ENCODE results near the gene COL18A1.

COL18A1 gene

DNA sequence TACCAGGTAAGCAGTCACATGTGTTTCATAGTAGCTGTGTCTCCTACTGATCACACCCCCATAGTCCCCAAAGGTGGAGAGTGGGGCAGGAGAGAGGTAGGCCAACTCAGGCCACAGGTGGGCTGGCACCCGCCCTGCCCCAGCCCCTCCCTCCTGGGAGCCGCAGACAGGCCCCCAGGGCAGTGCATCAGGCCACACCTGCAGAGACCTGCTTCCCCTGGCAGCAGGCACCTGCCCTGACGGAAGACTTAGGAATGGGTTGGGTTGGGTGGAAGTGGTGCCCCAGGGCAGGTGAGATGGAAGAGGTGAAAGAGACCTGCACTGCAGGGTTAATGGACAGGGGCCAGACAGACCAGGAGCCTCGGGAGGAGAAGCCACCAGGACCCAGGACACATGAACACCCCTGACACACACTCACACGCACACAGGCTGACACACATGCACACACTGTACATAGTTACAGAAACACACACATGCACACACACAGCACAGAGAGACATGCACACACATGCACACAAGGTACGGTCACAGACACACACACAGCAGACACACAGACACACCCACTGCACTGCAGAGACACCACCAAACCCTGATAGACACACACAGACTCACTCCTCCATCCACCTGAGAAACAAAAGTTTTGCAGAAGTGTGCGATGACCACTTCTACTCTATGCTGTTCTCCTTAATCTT lies 1.7 kb upstream of the COL18A1 start:
- DNase-seq = no peak

- DNase-seq = no peak
These were observed 888 bp upstream of the COL18A1 start for GRCh38 chr21:45403825-45404729.

- no peak for DNase-seq
These were observed 380 bp downstream of the COL18A1 start for GRCh38 chr21:45405271-45405818.

DNA sequence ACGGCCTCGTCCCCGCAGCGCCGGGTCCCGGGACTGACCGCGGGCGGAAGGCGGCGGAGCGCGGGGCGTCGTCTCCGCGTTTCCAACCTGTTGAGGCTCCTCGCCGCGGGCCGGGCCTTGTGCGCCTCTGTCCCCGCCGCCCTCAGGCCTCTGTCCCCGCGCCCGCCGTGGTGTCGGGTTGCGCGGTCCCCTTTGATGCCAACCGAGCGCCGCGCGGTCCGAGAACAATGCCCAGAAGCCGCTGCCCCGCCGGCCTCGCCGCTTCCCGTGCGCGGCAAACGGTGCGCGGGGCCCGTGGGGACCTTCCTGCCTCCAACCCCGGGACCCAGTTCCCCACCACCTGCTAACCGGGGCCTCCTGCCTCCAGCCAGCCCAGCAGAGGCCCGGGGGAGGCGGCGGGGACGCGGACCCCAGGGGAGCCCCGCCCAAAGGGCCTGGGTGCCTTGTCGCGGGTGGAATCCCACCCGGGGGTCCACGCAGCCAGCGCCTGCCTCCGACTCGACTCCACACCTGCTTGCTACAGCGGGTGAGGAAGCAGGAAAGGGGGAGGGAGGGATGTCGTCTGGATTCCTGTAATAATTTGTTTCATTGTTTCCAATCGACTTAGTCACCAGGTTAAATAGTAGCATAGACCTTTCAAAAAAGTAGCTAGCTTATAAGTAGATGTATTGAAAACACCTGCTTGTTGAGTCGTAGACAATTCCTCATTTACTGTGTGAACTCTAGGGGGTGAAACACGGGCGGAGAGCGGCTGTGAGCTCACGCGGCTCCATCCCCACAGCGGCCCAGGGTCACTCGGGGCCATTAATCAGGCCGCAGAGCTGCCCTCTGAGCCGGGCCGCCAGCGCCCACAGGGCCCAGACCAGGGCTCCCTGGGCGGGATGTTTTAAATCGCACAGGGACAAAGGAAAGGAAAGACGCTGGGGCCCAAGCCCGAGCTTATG lies 1.1 kb downstream of the COL18A1 start:
- no peak for DNase-seq

DNA sequence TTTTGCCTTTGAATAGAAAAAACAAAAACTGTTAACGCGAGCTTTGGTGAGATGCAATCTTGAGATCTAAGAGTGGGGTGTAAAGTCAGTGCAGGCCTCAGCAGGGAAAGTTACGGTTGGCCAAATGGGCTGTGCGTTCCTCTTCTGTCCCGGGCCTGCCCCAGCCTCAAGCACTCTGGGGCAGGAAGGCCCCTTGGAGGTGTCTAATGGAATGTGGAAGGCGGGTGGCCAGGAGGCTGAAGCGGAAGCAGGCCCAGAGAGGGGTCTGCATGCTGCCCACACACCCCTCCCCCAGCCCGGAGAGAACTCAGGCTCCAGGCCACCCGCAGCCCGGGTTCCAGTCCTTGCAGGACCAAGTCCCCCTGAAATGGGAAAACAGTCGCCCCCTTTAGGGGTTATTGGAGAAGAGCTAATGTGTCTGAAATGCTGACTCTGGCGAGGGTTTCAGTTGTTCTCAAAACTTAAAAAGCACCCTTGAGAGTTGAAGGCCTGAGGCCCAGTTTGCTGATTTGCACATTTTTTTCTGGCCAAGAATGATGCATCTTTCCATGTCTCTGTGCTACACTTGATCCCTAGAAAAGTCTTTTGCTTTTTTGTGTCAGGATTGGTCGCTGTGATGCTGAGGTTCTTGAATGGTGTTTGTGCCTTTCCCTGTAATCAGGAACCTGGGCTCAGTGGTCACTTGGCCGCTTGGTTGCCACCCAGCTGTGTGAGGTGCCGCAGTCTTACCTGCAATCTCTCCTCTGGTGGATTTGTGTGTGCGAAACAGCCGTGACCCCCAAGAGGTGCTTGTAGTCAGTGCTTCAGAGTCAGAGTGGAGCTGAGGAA lies 2.0 kb downstream of the COL18A1 start:
- no peak for DNase-seq

- no peak for DNase-seq
These were observed 2.8 kb downstream of the COL18A1 start for GRCh38 chr21:45407629-45408247.

GRCh38 chr21:45408271-45408791 lies 3.4 kb downstream of the COL18A1 start:
- DNase-seq = no peak

- DNase-seq = no peak
These were observed 3.9 kb downstream of the COL18A1 start for GRCh38 chr21:45408801-45409261.

DNA sequence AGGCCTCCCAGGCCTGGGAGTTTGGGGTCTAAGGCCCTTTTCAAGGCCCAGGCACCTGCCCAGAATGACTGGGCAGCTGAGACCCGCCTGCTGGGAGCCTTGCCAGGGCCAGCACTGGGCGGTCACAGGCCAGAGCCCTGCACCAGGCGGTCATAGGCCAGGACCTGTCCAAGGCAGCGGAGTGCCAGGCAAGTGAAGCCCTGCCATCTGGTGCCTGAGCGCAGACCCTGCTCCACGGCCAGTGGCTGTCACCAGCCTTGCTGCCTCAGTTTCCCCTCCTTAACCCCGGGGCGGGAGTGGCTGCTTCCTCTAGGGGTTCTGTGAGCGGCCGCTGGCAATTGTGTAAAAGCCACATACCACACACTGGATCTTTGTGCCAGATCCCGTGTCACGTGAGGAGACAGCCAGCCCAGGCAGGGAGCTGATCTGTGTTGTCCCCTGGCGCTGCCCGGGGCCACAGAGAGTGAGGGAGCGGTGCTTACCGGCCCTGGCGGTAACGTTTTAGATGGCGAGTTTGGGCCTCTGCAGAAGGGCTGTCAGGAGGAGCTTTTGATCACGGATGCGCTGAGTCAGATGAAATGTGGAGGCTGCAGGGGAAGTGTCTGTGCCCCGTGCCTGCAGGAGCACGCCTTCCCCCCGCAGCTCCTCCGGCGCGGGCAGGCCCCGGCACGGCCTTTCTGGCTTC lies 4.6 kb downstream of the COL18A1 start:
- DNase-seq = no peak

- DNase-seq = no peak
These were observed 5.3 kb downstream of the COL18A1 start for GRCh38 chr21:45410151-45410864.

DNA sequence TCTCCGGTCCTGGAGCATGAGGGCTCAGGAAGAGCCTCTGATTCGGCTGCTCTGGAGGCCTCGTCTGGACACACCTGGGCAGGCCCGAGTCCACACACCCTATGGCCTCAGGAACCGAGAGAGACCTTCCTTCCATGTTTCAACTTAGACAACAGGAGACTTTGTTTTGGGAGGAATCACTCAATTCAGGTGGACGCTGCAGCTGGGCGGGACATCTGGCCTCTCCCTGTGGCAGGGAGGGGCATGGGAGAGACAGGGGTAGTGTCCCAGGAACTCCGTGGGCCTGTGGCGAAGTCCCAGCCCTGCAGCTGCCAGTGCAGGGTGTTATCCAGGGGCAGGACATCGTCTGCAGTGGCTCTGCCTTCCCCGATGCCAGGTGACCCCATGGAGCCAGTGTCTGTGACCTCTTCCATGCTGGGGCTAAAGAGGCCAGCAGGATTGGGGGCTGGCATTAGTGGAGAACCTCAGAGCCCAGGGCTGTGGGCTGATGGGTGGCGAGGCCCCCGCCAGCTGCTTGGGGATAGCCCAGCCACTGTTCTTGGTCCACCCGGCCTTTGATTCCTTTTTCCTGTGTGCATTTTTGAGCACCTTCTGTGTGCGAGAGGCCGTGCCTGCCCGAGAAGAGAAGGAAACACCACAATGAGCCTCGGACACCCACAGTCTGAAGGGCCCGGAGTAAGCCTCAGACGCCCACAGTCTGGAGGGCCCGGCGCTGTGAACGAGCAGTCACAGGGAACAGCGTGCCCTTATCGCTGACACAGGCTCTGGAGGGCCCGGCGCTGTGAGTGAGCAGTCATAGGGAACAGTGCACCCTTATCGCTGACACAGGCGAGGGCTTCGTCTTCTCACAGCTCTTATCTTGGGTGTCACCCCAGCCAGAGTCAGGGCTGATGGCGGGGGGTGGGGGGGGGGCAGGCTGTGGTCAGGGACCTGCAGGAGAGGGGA lies 6.2 kb downstream of the COL18A1 start:
- no peak for DNase-seq

DNA sequence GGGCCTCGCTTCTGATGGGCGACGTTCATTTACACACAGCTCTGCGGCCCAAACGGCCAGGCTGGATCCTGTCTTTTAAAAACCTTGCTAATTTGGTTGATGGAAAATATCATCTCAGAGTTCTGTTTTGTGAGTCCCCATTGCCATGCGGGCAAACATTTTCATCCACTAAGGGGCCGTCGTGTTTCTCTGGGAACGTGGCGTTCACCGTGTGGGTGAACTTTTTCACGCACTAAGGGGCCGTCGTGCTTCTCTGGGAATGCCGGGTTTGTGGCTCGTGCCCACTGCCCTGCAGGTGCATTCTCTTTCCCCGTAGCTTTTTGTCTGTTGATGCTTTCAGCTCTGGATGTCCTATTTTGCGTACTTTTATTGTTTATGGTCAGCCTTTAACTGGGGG lies 6.8 kb downstream of the COL18A1 start:
- no peak for DNase-seq

DNA sequence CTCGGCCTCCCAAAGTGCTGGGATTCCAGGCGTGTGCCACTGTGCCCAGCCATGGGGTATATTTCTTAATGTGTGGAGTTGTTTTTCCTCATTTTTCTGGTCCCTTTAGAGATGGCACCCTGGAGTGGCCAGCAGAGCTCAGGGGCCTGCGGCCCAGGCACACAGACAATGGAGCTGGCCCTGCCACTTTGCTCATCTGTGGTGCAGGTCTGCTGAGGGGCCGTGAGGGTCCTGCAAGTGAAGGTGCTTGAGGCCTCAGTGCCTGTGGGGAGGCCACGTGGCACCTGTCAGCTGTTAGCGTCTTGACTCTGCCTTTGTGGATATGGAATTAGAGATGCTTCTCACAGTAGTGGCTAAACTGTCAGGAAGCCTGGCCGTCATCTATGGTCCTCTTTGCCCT lies 7.5 kb downstream of the COL18A1 start:
- DNase-seq = no peak

DNA sequence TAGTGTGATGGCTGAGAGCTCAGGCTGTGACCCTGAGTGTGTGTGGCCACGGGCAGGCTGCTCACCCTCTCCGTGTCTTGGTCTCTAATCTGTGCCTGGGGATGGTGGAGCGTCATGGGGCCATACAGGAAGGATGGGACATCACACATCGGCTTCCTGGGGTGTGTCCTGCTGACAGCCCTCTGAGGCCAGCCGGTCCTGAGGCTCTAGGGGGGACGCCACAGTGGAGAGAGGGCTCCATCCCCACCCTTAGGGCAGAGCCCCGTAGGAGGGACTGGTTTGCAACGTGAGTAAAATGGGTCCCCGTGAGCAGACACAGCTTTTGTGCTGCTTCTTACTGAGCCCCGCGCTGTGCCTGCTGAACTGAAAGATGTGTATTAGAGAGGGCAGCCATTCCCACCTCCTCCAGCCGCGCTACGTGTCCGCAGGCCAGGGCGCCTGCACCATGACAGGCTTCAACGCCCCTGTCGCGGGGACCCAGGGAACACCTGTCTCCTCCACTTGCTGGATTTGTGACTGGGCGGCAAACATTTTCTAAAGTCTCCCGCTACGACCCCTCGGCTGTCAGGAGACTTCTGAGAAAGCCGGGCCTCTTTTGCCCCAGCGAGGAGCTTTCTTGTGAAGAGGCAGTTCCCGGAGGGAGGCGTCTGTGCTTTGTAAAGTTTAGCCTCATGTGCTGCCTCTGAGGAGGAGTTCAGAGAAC lies 8.1 kb downstream of the COL18A1 start:
- no peak for DNase-seq

DNA sequence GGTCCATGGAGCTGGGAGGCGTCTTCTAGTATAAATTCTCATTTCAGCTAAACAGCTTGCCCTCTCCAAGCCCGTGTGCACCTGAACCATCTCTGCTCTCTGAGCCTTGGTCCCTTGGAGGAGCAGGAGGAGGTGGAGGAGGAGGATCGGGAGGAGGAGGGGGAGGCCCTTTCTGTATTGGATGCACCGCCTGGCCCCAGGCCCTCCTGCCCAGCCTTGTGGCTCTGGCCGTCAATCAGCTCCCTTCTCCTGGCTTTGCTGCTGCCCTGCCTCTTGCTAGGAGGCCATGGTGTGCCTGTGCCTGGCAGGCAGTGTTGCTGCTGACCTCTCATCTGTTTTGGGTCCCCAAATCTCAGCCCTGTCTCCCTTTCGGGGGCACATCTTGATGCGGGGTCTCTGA lies 9.0 kb downstream of the COL18A1 start:
- no peak for DNase-seq

DNA sequence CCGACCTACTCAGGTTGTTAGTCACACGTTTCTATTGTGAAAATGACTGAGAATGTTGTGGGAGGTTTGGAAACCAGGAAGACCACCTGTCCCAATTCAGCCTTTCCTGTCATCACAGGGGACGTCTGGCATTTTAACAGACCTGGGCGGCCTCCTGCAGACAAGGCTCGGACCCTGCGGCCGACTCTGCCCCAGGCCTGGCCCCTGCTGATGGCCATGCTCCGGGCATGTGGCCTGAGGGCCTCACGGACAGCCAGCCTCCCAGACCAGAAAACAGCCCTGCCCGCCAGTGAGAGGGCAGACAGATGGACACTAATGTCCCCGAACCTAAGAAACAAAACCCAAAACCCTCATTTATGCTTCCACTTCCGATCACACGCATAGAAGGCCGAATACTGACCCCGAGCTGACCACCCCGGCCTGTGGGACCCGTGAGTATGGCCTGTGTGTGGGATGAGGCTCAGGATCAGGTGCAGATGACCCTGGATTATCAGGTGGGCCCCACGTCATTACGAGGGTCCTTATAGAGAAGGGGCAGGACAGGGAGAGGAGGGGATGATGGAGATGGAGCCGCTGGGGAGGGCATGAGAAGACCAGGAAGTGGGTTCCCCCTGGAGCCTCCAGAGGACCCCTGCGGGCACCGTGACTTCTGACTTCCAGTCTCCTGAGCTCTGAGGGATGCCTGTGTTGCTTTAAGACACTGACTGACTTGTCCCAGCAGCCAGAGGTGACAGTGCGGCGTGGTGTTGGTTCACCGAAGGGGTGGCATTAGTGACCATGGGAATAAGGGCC lies 9.6 kb downstream of the COL18A1 start:
- no peak for DNase-seq
